A549 (cell line): ENCODE data around the gene CHI3L1. TPM values are rescaled to one million over a fixed set of nuclear protein-coding genes. Genes with fewer than 3 reads are reported as not detected.

Experiments
- ATAC-seq, 2 experiments: fragments of 200-7000 bp in 1 of 2; fragments of >200 bp in 1 of 2; cut with Nextera tagmentation in 1 of 2; cut with Tn5 transposase in 1 of 2; 3 replicates each; pipeline versions ENCODE4 v1.8.0 to v1.9.1; 2018 to 2020; ENCODE audit warnings: mild to moderate bottlenecking in 1 of 2, moderate library complexity in 1 of 2
- CTCF ChIA-PET: fragments of 300-600 bp; sonication (Branson Sonifier 250); formaldehyde crosslinking; extraction: SDS; loops from one replicate; lab custom pipeline; 2021; ENCODE audit warnings: antibody characterized with exemption, inconsistent platforms; lab: Yijun Ruan, JAX
- POLR2A ChIA-PET: fragments of 350-600 bp; formaldehyde crosslinking; extraction: SDS; loops from one replicate; lab custom pipeline; 2021; ENCODE audit warnings: antibody characterized with exemption, inconsistent platforms; lab: Yijun Ruan, JAX
- DNase-seq, 2 experiments: peaks; one replicate each; pipeline versions ENCODE4 v3.0.0 to v3.0.0-alpha.2; 2011 to 2016; ENCODE audit warnings: low read depth in 1 of 2, low spot score in 1 of 2
- FAIRE-seq: peaks from 2 replicates; lab custom pipeline; 2011; peaks lifted over from hg19 to GRCh38; lab: Jason Lieb, UNC
- H3K27ac ChIP-seq, 2 experiments: fragments of >200 bp; sonication (Bioruptor Twin); formaldehyde crosslinking; 3 replicates each; pipeline ENCODE4 v1.5.1; 2016 to 2017
- H3K4me1 ChIP-seq: fragments of >200 bp; sonication (Bioruptor Twin); formaldehyde crosslinking; 3 replicates; pipeline ENCODE4 v1.6.1; 2016
- H3K4me2 ChIP-seq: fragments of >200 bp; sonication (Bioruptor Twin); formaldehyde crosslinking; 3 replicates; pipeline ENCODE4 v1.6.1; 2016
- H3K4me3 ChIP-seq: fragments of >200 bp; sonication (Bioruptor Twin); formaldehyde crosslinking; 3 replicates; pipeline ENCODE4 v1.5.1; 2016
- H3K9me3 ChIP-seq: fragments of >200 bp; sonication (Bioruptor Twin); formaldehyde crosslinking; 3 replicates; pipeline ENCODE4 v1.6.1; 2016
- ATOH8 ChIP-seq: fragments of 250-450 bp; sonication (Bioruptor Pico); IDR thresholded peaks from 2 replicates; pipeline ENCODE4 v1.5.0; 2020; ENCODE audit warnings: low read depth, mild to moderate bottlenecking, moderate library complexity
- CEBPB ChIP-seq, 2 experiments: fragments of >200 bp in 1 of 2; sonication (Bioruptor Twin) in 1 of 2; formaldehyde crosslinking in 1 of 2; IDR thresholded peaks; 2 replicates each; pipeline ENCODE4 v1.6.1; 2012 to 2016
- CHD2 ChIP-seq: fragments of 150-350 bp; IDR thresholded peaks from 2 replicates; pipeline ENCODE4 v1.6.1; 2014; ENCODE audit warnings: low read length; ENCODE audit not compliant: partially characterized antibody
- CHD4 ChIP-seq: fragments of 200-600 bp; sonication (generic); IDR thresholded peaks from 2 replicates; pipeline ENCODE4 v1.6.1; 2016; ENCODE audit warnings: antibody characterized with exemption, mild to moderate bottlenecking, borderline replicate concordance
- CTCF ChIP-seq: fragments of >200 bp; sonication (Bioruptor Twin); formaldehyde crosslinking; IDR thresholded peaks from 3 replicates; pipeline ENCODE4 v1.5.1; 2016
- E2F6 ChIP-seq: IDR thresholded peaks from 2 replicates; pipeline ENCODE4 v1.6.1; 2012; ENCODE audit warnings: low read depth, borderline replicate concordance
- EHMT2 ChIP-seq: fragments of 200-600 bp; sonication (generic); IDR thresholded peaks from 2 replicates; pipeline ENCODE4 v1.6.1; 2016; ENCODE audit warnings: antibody characterized with exemption, low read depth, mild to moderate bottlenecking, moderate library complexity
- ELK1 ChIP-seq: fragments of 150-350 bp; IDR thresholded peaks from 2 replicates; pipeline ENCODE4 v1.6.1; 2014; ENCODE audit warnings: low read depth, mild to moderate bottlenecking, low read length
- EP300 ChIP-seq, 2 experiments: fragments of >200 bp; sonication (Bioruptor Twin); formaldehyde crosslinking; IDR thresholded peaks; 2 replicates in 1 of 2; 3 replicates in 1 of 2; pipeline ENCODE4 v1.6.1; 2016 to 2017
- ESRRA ChIP-seq: fragments of 150-350 bp; IDR thresholded peaks from 2 replicates; pipeline ENCODE4 v1.6.1; 2014; ENCODE audit warnings: mild to moderate bottlenecking, low read length, borderline replicate concordance
- HES2 ChIP-seq: fragments of >200 bp; sonication (Bioruptor Twin); formaldehyde crosslinking; IDR thresholded peaks from 2 replicates; pipeline ENCODE4 v1.6.1; 2016
- HEYL ChIP-seq: fragments of 250-450 bp; sonication (Bioruptor Pico); IDR thresholded peaks from 2 replicates; pipeline ENCODE4 v1.8.0; 2021; ENCODE audit warnings: mild to moderate bottlenecking, moderate library complexity
- HOXA7 ChIP-seq: fragments of 250-450 bp; sonication (Bioruptor Pico); IDR thresholded peaks from 2 replicates; pipeline ENCODE4 v1.5.0; 2020; ENCODE audit warnings: mild to moderate bottlenecking, moderate library complexity
- JUN ChIP-seq, 2 experiments: fragments of >200 bp; sonication (Bioruptor Twin); formaldehyde crosslinking; IDR thresholded peaks; 2 replicates in 1 of 2; 3 replicates in 1 of 2; pipeline ENCODE4 v1.6.1; 2016 to 2017
- KDM1A ChIP-seq: fragments of 200-600 bp; sonication (generic); IDR thresholded peaks from 2 replicates; pipeline ENCODE4 v1.6.1; 2016; ENCODE audit warnings: low read depth, mild to moderate bottlenecking
- KDM5A ChIP-seq: fragments of 200-600 bp; sonication (generic); IDR thresholded peaks from 2 replicates; pipeline ENCODE4 v1.6.1; 2016; ENCODE audit warnings: antibody characterized with exemption, mild to moderate bottlenecking
- NPAS2 ChIP-seq: fragments of 250-450 bp; sonication (Bioruptor Pico); IDR thresholded peaks from 2 replicates; pipeline ENCODE4 v1.8.0; 2022; ENCODE audit warnings: mild to moderate bottlenecking, moderate library complexity, borderline replicate concordance
- NR3C1 ChIP-seq: fragments of >200 bp; sonication (Bioruptor Twin); formaldehyde crosslinking; IDR thresholded peaks from 3 replicates; pipeline ENCODE4 v1.6.1; 2017
- PHF8 ChIP-seq: fragments of 200-600 bp; sonication (generic); IDR thresholded peaks from 2 replicates; pipeline ENCODE4 v1.6.1; 2016; ENCODE audit warnings: low read depth, mild to moderate bottlenecking, antibody characterized with exemption, moderate library complexity, borderline replicate concordance
- POLR2A ChIP-seq: IDR thresholded peaks from 2 replicates; pipeline ENCODE4 v1.6.1; 2012; ENCODE audit warnings: mild to moderate bottlenecking, low read length
- POLR2AphosphoS2 ChIP-seq: conservative IDR thresholded peaks from 2 replicates; pipeline ENCODE4 v1.6.1; 2012; ENCODE audit warnings: low read length, improper control_type of control experiment, inconsistent platforms
- RCOR1 ChIP-seq: fragments of 150-350 bp; IDR thresholded peaks from 2 replicates; pipeline ENCODE4 v1.6.1; 2014; ENCODE audit warnings: antibody characterized with exemption, low read length, low read depth
- REST ChIP-seq: fragments of 200-600 bp; sonication (generic); IDR thresholded peaks from 2 replicates; pipeline ENCODE4 v1.6.1; 2016; ENCODE audit warnings: antibody characterized with exemption, mild to moderate bottlenecking, moderate library complexity
- SMC3 ChIP-seq: fragments of >200 bp; sonication (Bioruptor Twin); formaldehyde crosslinking; IDR thresholded peaks from 3 replicates; pipeline ENCODE4 v1.6.1; 2018; ENCODE audit warnings: inconsistent platforms
- TFCP2L1 ChIP-seq: fragments of 250-450 bp; sonication (Bioruptor Pico); IDR thresholded peaks from 2 replicates; pipeline ENCODE4 v1.5.0; 2021; ENCODE audit warnings: mild to moderate bottlenecking
- USF2 ChIP-seq: fragments of 450-650 bp; IDR thresholded peaks from 2 replicates; pipeline ENCODE4 v1.6.1; 2014; ENCODE audit warnings: antibody characterized with exemption
- WGBS: methylation state at CpG from one replicate; pipeline ENCODE4 v1.1.6; 2017; ENCODE audit errors: missing lambda C conversion rate; 5-methylcytosine and 5-hydroxymethylcytosine counted together
- polyA plus RNA-seq, 4 experiments: library from polyadenylated mRNA; depleted of rRNA in 3 of 4; stranded (reverse); fragments of >200 nt; fragmentation: RNase III in 1 of 4; extraction: RNeasy Plus Mini Kit Qiagen cat#74134 plus additional on column Dnase treatment in 1 of 4; gene quantifications; 2 replicates in 3 of 4; 3 replicates in 1 of 4; pipeline ENCODE4 v1.2.3, GENCODE V29; 2011 to 2017

The CHI3L1 gene
- polyA plus RNA-seq, 2 of the 4 experiments (the other 2 are of a cell fraction) = 0.04 TPM; not detected in 1

- Histone ChIP-seq H3K4me1 (peaks cover 9% of the 10 kb centered on the region; the same call in 1 of the 3 replicates), H3K27ac (peak overlapping the region in 1 of 2 experiments; percentile 8; a peak in 1 of 6 replicates), H3K4me3 (no peak overlapping the region), H3K9me3 (no peaks in the 10 kb centered on the region), H3K4me2 (no peak overlapping the region)
- POLR2A ChIA-PET = no interaction called here
- no peak for ATAC-seq
- CTCF ChIA-PET = interaction anchor here (1.0 to 7.2 kb wide), 8 partner anchors 9 to 160 kb away, joined by 3 to 40 read pairs (median 6); no protein-coding TSS in a partner anchor
- DNase-seq = no peak
- no peak for FAIRE-seq
- 35% methylated on average over 3 of the region's 3 CpGs for WGBS
- no peak for TF ChIP-seq JUN (IDR thresholded peaks at IDR 0.05)
- no peak for TF ChIP-seq HES2
- no peak for TF ChIP-seq TFCP2L1 (CRISPR knock-in tag)
- no peak for TF ChIP-seq EP300 (IDR thresholded peaks at IDR 0.05)
- TF ChIP-seq NPAS2 (CRISPR knock-in tag) = no peak
- TF ChIP-seq KDM5A = no peak
- TF ChIP-seq CHD2 = no peak
- TF ChIP-seq NR3C1 = no peak
- TF ChIP-seq SMC3 = no peak
- TF ChIP-seq RCOR1 = no peak
- no peak for TF ChIP-seq EHMT2
These were observed 12.5 kb upstream of the CHI3L1 start for GRCh38 chr1:203199002-203199401.

- no peak for TF ChIP-seq USF2
- TF ChIP-seq CEBPB (IDR thresholded peaks at IDR 0.05) = no peak
- no peak for TF ChIP-seq PHF8
- TF ChIP-seq HEYL = no peak
- TF ChIP-seq SMC3 = no peak
- TF ChIP-seq REST = no peak
- no peak for TF ChIP-seq POLR2A
- no peak for TF ChIP-seq HOXA7
- TF ChIP-seq CTCF = no peak
- no peak for TF ChIP-seq POLR2AphosphoS2
- TF ChIP-seq ATOH8 = no peak
- no peak for TF ChIP-seq NR3C1
- TF ChIP-seq ESRRA = no peak
- no peak for TF ChIP-seq RCOR1
- TF ChIP-seq KDM1A = no peak
- TF ChIP-seq ELK1 = no peak
- no peak for TF ChIP-seq CHD4
- no peak for TF ChIP-seq E2F6
- no peaks in the 10 kb centered on the region for H3K9me3 ChIP-seq
- peak overlapping the region in 1 of 2 experiments; percentile 10; a peak in 1 of 6 replicates for H3K27ac ChIP-seq
- ChIA-PET POLR2A (no interaction called here), CTCF (interaction anchor here (0.8 to 7.2 kb wide), 5 partner anchors 19 to 158 kb away, joined by 3 to 40 read pairs (median 19); no protein-coding TSS in a partner anchor)
- no peak for ATAC-seq
- 0 out of 3 replicates have a peak overlapping the region, but pooled peaks have one; percentile 34 for H3K4me2 ChIP-seq
- DNase-seq = no peak
- no peak for FAIRE-seq
- 28% methylated on average over 3 of the region's 3 CpGs for WGBS
- H3K4me1 ChIP-seq = peaks cover 9% of the 10 kb centered on the region; the same call in 1 of the 3 replicates
- no peak overlapping the region for H3K4me3 ChIP-seq
These were observed 11.1 kb upstream of the CHI3L1 start for GRCh38 chr1:203197625-203198024.
